T47D (cell line): ENCODE results near the gene ANKHD1.
"Not testable (repeated sequence)": the region's sequence is repeated elsewhere in the genome, so short reads cannot be mapped to it uniquely, and the experiment has no call there.

Experiments
- DNase-seq, 2 experiments: peaks; one replicate each; pipeline versions ENCODE4 v3.0.0 to v3.0.0-alpha.2; 2011 to 2012; ENCODE audit warnings: low read depth in 1 of 2, low spot score in 1 of 2
- JUND ChIP-seq: IDR thresholded peaks from 2 replicates; pipeline ENCODE4 v1.6.1; 2012; ENCODE audit warnings: low read depth
- in situ Hi-C: cut with HindIII; loops from 2 replicates; pipeline ENCODE4 v1.10.0; 2016; ENCODE audit warnings: low sequenced_read_pairs, low pct_unique_long_range_greater_than_20kb

ANKHD1 gene

DNA sequence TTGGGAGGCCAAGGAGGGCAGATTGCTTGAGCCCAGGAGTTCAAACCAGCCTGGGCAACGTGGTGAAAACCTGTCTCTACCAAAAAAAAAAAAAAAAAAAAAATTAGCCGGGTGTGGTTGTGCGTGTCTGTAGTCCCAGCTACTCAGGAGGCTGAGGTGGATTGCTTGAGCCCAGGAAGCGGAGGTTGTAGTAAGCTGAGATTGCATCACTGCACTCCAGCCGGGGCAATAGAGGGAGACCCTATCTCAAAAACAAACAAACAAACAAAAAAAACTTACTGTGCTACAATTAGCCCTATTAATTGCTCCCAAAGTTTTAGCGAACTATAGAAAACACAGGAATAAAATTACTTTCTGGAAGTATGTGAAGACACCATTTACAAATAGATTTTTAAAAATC, 67.6 kb downstream of the ANKHD1 start:
- no peak for TF ChIP-seq JUND
- DNase-seq, result no peak
- in situ Hi-C loops, result no loop called here

- DNase-seq, result no peak
- in situ Hi-C loops, result no loop called here
- no peak for TF ChIP-seq JUND
These were observed 78.8 kb downstream of the ANKHD1 start for GRCh38 chr5:140480310-140481014.

GRCh38 chr5:140481758-140482157, 80.1 kb downstream of the ANKHD1 start:
- no peak for TF ChIP-seq JUND
- in situ Hi-C loops, result no loop called here
- DNase-seq, result no peak

- no peak for DNase-seq
- in situ Hi-C loops, result no loop called here
- TF ChIP-seq JUND, result no peak
These were observed 81.4 kb downstream of the ANKHD1 start for GRCh38 chr5:140483055-140483454.

DNA sequence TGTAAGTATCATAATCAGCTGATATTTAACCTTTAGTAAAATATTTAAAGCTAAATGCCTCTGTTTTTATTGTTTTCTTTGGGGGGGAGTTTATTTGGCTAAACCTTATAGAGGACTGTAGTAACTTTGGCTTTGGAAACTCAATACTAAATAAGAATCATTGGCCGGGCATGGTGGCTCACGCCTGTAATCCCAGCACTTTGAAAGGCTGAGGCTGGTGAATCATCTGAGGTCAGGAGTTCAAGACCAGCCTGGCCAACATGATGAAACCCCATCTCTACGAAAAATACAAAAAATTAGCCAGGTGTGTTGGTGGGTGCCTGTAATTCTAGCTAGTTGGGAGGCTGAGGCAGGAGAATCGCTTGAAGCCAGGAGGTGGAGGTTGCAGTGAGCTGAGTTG, 86.5 kb downstream of the ANKHD1 start:
- DNase-seq, in situ Hi-C loops: not testable (repeated sequence)

GRCh38 chr5:140488914-140489313, 87.3 kb downstream of the ANKHD1 start:
- in situ Hi-C loops, result no loop called here
- TF ChIP-seq JUND, result no peak
- no peak for DNase-seq

DNA sequence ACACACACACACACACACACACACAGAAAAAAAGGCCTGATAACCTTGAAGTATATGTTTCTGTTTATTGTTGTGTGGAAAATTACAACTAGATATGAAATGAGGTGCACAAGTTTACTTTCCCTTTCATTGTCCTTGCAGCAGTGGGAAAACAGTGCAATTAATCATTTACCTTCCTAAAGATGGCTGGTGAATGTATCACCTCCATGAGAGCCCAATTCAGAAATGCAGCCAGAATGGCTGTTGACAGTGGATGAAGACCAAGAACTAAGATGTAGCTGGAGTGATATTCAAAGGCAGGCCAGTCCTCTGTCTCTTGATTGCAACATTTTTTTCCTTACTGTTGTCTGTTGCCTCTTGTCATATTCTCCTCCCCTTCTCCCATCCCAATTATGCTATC, 96.3 kb downstream of the ANKHD1 start:
- in situ Hi-C loops, result no loop called here
- TF ChIP-seq JUND, result no peak
- DNase-seq, result no peak

GRCh38 chr5:140498591-140498990, 97.0 kb downstream of the ANKHD1 start:
- no peak for TF ChIP-seq JUND
- in situ Hi-C loops, result no loop called here
- no peak for DNase-seq

DNA sequence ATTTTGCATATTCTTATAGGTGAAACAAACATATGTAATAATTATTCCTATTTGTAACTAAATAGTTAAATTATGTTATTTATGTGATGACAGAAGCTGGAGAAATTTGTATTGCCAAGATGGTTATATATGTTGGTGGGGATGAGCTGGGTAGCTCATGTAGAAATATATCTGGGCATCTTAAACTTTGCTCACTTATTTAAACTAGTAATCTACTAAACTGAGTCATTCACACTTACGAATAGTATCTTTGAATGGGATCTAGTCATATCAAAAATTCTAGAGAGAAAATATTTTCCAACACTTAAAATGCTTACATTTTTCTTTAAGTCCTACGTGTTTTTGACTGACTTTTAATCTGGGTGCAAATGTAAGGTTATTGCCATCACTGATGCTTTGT, 101.2 kb downstream of the ANKHD1 start:
- no peak for DNase-seq
- TF ChIP-seq JUND, result no peak
- in situ Hi-C loops, result no loop called here

DNA sequence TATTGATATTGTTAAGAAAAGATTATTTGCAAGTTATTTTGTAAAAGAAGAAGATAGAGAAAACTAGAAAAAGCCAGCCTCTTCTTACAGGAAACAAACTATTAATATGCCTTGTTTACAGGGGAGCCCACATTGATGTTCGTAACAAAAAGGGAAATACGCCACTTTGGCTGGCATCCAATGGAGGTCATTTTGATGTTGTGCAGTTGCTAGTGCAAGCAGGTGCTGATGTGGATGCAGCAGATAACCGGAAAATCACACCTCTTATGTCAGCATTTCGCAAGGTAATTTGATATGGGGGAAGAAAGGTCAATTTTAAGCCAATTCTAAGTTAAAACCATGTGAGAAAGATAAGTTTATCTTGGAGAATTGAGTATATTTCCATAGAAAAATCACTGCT, 108.3 kb downstream of the ANKHD1 start:
- in situ Hi-C loops, result no loop called here
- TF ChIP-seq JUND, result no peak
- no peak for DNase-seq

DNA sequence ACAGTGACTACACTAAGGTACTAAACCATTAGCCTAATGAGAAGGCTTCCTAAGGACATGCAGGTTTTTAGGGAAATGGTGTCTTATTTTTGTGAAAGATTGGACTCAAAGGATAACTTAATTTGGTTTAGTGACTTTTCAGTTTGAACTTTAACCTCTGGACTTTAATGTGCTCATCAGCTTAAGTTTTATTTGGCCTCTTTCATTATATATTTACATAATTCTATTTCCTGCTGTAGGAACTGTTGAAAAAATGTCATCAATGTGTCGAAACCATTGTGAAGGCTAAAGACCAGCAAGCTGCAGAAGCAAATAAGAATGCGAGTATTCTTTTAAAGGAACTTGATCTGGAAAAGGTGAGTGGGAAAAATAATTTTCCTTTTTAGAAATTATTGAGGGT, 111.5 kb downstream of the ANKHD1 start:
- no peak for TF ChIP-seq JUND
- no peak for DNase-seq
- in situ Hi-C loops, result no loop called here

DNA sequence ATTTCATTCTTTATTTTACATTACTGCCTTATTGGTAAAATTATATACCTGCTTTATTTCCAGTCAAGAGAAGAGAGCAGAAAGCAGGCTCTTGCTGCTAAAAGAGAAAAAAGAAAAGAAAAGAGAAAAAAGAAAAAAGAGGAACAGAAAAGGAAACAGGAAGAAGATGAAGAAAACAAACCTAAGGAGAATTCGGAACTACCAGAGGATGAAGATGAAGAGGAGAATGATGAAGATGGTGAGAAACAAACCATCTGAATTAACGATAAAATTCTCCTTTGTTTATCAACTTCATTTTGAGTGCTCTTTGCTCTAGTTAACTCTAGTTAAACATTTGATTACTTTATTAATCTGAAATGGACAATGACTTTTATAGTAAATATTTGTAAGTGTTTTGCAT, 122.4 kb downstream of the ANKHD1 start:
- TF ChIP-seq JUND, result no peak
- in situ Hi-C loops, result no loop called here
- no peak for DNase-seq

DNA sequence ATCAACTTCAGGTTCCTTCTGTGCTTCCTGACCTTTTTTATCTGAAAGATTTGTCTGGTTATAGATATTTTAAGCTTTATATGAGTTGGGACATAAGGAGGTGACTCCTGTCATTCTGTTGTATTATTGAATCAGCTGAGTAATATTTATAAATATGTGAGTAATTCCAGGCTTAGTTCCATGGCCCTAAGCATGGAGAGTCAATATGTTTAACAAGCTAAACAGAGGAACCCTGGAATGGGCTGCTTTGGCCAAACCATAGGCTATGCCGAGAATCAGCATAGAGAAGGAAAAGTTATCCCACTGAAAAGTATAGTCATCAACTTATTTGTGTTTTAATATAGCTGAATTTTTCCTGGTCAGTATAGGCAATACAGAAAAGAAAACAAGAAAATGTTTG, 138.6 kb downstream of the ANKHD1 start:
- DNase-seq, result no peak
- no peak for TF ChIP-seq JUND
- in situ Hi-C loops, result no loop called here

GRCh38 chr5:140542972-140543371, 141.3 kb downstream of the ANKHD1 start:
- in situ Hi-C loops, result no loop called here
- TF ChIP-seq JUND, result no peak

More at GRCh38 chr5:140542972-140543371, 141.3 kb downstream of the ANKHD1 start:
- DNase-seq, result no peak
